Cardiac atrium fibroblast (primary cell): ENCODE results near the gene ZNF385C. TPM values are rescaled to one million over a fixed set of nuclear protein-coding genes. Genes with fewer than 3 reads are reported as not detected.

Source experiments
- total RNA-seq: library from RNA; depleted of rRNA; stranded (reverse); fragments of >200 nt; gene quantifications from 2 replicates; pipeline ENCODE4 v1.2.3, GENCODE V29; 2015

ZNF385C gene
- total RNA-seq = not detected in 2 replicates

GRCh38 chr17:42097691-42098631 lies at the start of gene ZNF385C:
TSS of gene ZNF385C (minus strand) at chr17:42098473. CDS start at chr17:42063056, 35,417 bp downstream.

GRCh38 chr17:42122371-42123303 lies 24.4 kb upstream of the ZNF385C start, which contains the start of gene HSPB9:
TSS of gene HSPB9 (plus strand) at chr17:42122804. CDS start at chr17:42122851, 47 bp downstream.

DNA sequence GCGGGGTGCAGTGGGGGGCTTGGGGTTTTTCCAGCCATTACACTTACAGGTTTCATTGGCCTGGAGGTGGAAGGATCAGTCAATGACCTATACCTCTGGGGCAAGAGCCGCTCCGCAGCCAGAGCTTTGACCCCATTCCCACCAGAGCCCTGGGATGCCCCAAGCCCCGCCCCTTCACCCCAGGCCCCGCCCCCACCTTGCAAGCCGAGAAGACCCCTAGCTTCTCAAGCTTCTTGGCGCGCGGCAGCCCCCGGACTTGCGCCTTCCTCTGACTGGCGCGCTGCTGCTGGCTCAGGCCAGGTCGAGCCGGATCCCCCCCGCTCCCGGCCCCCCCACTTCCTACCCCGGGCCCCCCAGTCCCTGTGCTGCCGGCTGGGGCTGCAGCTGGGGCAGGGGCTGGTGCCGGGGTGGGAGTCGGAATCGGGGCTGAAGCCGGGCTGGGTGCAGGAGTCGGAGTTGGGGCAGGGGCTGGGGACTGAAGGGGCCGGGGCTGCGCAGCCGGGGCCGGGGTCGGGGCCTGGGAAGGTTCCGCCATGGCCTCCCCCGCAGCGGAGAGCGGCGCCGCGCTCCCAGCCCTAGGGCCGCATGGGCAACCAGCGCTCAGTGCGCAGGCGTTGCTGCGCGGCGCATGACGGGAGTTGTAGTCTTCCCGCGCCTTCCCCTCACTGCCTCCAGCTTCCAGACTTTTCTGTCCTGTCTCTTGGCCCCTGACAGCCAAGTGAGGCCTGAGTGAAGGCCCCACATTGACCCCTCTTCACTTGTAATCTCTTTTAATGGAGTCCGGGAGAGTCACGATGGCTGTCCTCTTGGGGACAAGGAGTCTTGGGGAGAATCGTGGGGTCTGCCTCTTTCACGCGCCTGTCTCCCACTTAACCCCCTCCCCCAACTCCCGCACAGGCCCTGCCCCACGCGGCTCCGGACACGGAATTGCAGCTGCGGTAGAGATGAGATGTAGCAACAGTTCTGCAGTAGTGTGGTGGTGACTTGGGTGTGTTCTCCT lies 22.8 kb upstream of the ZNF385C start, which contains the start of gene KAT2A:
KAT2A (minus strand) TSS at position 598 of the 1,000 bp plus-strand sequence; CDS start at position 535, 63 bp downstream.

GRCh38 chr17:42112552-42113176 lies 14.4 kb upstream of the ZNF385C start, which contains the start of gene DHX58:
TSS of gene DHX58 (minus strand) at chr17:42112714. CDS start at chr17:42111892, 822 bp downstream.

GRCh38 chr17:42050393-42051012 lies 47.8 kb downstream of the ZNF385C start, which contains the start of gene C17orf113:
TSS of gene C17orf113 (minus strand) at chr17:42050601. CDS start at chr17:42043376, 7,225 bp downstream.

DNA sequence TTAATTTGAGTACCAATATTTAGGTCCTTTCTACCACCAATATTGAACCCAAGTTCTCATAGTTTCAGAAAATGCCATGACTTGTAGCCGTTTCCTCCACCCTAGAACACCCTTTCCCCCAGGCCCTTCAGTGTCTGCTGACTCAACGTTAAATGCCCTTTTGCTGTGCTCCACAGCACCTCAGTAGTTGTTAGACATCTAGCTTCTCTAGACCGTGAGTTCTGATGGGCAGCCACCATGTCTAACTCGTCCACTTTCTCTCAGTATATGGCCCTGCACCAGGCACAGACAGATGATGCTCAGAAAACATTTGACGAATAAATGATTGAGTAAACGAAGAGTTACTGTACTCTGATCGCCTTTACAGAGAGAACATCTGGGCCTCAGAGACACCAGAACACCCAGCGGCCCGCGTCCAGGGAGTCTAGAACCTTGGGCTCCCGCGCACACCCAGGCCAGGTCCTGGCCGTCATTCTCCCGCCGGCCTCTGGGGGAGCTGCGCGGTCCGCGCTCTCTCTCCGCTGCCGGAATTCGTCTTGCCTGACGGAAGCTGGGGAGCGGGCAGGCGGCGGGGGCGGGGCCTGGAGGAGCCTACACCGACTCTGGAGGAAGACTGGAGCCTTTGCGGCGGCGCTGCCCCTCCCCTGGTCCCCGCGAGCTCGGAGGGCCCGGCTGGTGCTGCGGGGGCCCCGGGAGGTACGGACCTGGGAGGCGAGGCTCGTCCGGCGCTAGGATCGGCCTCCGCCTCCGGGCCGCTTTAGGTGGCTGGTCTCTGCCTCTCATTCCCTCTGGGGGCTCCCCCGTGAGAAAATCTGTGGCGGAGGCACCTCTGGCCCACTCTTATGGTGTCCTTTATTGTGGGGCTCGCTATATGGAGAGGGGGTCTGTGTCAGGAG lies 78.5 kb downstream of the ZNF385C start, which contains the start of gene NKIRAS2:
NKIRAS2 (plus strand) TSS at position 582 of the 896 bp plus-strand sequence. CDS start 1,488 bp downstream, outside the sequence.

GRCh38 chr17:42016941-42017865 lies 81.1 kb downstream of the ZNF385C start, which contains the start of gene DNAJC7:
TSS of gene DNAJC7 (minus strand) at chr17:42017439. CDS start at chr17:42017416, 23 bp downstream.

Other genes with a start within 250 kb of the ZNF385C start
- 17.1 and 23.3 TPM in 2 replicates for gene KLHL11, start 233.1 kb downstream of the ZNF385C start, total RNA-seq
- gene ACLY, start 179.5 kb downstream of the ZNF385C start, total RNA-seq = 187 and 262 TPM in 2 replicates
- 0.16 and 0.18 TPM in 2 replicates for gene ODAD4, start 167.9 kb downstream of the ZNF385C start, total RNA-seq
- gene CNP, start 131.7 kb downstream of the ZNF385C start, total RNA-seq = 64.6 and 82.6 TPM in 2 replicates
- 51.7 and 54.7 TPM in 2 replicates for gene DNAJC7, start 81.0 kb downstream of the ZNF385C start, total RNA-seq
- gene NKIRAS2, start 78.4 kb downstream of the ZNF385C start, total RNA-seq = 60.7 and 84.6 TPM in 2 replicates
- gene C17orf113, start 47.9 kb downstream of the ZNF385C start, total RNA-seq = 0.18 and 0.49 TPM in 2 replicates
- gene DHX58, start 14.2 kb upstream of the ZNF385C start, total RNA-seq = 6.3 and 10.4 TPM in 2 replicates
- 9.9 and 10.2 TPM in 2 replicates for gene KAT2A, start 22.9 kb upstream of the ZNF385C start, total RNA-seq
- not detected in 2 replicates for gene HSPB9, start 24.3 kb upstream of the ZNF385C start, total RNA-seq
- gene RAB5C, start 56.5 kb upstream of the ZNF385C start, total RNA-seq = 120 and 154 TPM in 2 replicates
- not detected in 2 replicates for gene KCNH4, start 82.7 kb upstream of the ZNF385C start, total RNA-seq
- gene HCRT, start 87.0 kb upstream of the ZNF385C start, total RNA-seq = not detected in 2 replicates
- 16.8 and 22.5 TPM in 2 replicates for gene GHDC, start 96.0 kb upstream of the ZNF385C start, total RNA-seq
- 20.6 and 22.9 TPM in 2 replicates for gene STAT5B, start 177.9 kb upstream of the ZNF385C start, total RNA-seq
- gene STAT5A, start 190.0 kb upstream of the ZNF385C start, total RNA-seq = 27.3 and 34.0 TPM in 2 replicates